HepG2 (cell line): ENCODE measurements around the gene GPATCH3. TPM values are rescaled to one million over a fixed set of nuclear protein-coding genes. Genes with fewer than 3 reads are reported as not detected.
A peak's percentile ranks its signal among the peaks of the same experiment; 100 is the strongest.

Experiments
- AKAP8 ChIP-seq: sonication (generic); formaldehyde crosslinking; IDR thresholded peaks from 2 replicates; pipeline ENCODE4 v1.5.1; 2020; ENCODE audit warnings: mild to moderate bottlenecking, missing genetic modification reagents
- ELF1 ChIP-seq: sonication (generic); formaldehyde crosslinking; IDR thresholded peaks from 2 replicates; pipeline ENCODE4 v1.4.0; 2020; ENCODE audit warnings: missing genetic modification reagents
- KLF11 ChIP-seq: IDR thresholded peaks from 2 replicates; pipeline ENCODE4 v1.6.1; 2016; ENCODE audit warnings: missing compliant biosample characterization
- PCBP2 ChIP-seq: fragments of 200-400 bp; formaldehyde crosslinking; optimal IDR thresholded peaks from 2 replicates; pipeline ENCODE3; 2018; ENCODE audit warnings: low read length, low read depth; ENCODE audit not compliant: poor library complexity, severe bottlenecking
- ZNF556 ChIP-seq: sonication (generic); formaldehyde crosslinking; IDR thresholded peaks from 2 replicates; pipeline ENCODE4 v1.4.0; 2020; ENCODE audit warnings: mild to moderate bottlenecking, missing genetic modification reagents, borderline replicate concordance
- ZNF619 ChIP-seq: sonication (generic); formaldehyde crosslinking; IDR thresholded peaks from 2 replicates; pipeline ENCODE4 v1.4.0; 2020; ENCODE audit warnings: mild to moderate bottlenecking, missing genetic modification reagents
- polyA plus RNA-seq, 8 experiments: library from polyadenylated mRNA; depleted of rRNA in 3 of 8; stranded (reverse) in 7 of 8; unstranded in 1 of 8; fragments of >200 nt; fragmentation: Illumina TruSeq in 4 of 8; extraction: Trizol in 4 of 8; gene quantifications; 2 replicates each; pipeline versions ENCODE4 v1.2.1 to v1.2.3, GENCODE V29; 2011 to 2016; ENCODE audit warnings: low read depth in 4 of 8, missing spikeins in 1 of 8, mixed read lengths in 1 of 8; ENCODE audit not compliant: insufficient read depth in 1 of 8
- total RNA-seq, 5 experiments: library from RNA; depleted of rRNA; stranded (reverse); fragments of >200 nt; fragmentation: Illumina TruSeq; extraction: Trizol; gene quantifications; 2 replicates each; pipeline ENCODE4 v1.2.3, GENCODE V29; 2016; ENCODE audit warnings: low read depth in 1 of 5
- TF ChIP-seq, protein P1 (sequence below): sonication (generic); formaldehyde crosslinking; IDR thresholded peaks from 2 replicates; pipeline ENCODE4 v1.5.1; 2020; ENCODE audit warnings: mild to moderate bottlenecking, missing genetic modification reagents, moderate library complexity
- TF ChIP-seq, protein P2 (sequence below): sonication (generic); formaldehyde crosslinking; IDR thresholded peaks from 2 replicates; pipeline ENCODE4 v1.8.1; 2023; ENCODE audit warnings: mild to moderate bottlenecking, missing genetic modification reagents
- TF ChIP-seq, protein P3 (sequence below): sonication (generic); IDR thresholded peaks from 2 replicates; pipeline ENCODE4 v1.6.1; 2016; ENCODE audit warnings: low read depth, borderline replicate concordance
- TF ChIP-seq, protein P4 (sequence below): sonication (generic); formaldehyde crosslinking; IDR thresholded peaks from 2 replicates; pipeline ENCODE4 v1.5.0; 2020; ENCODE audit warnings: mild to moderate bottlenecking, missing genetic modification reagents
- TF ChIP-seq, protein P5 (sequence below): sonication (generic); formaldehyde crosslinking; conservative IDR thresholded peaks from 2 replicates; pipeline ENCODE4 v1.4.0; 2020; ENCODE audit warnings: mild to moderate bottlenecking, missing genetic modification reagents, moderate library complexity

The GPATCH3 gene
- total and polyA plus RNA-seq, 2 of the 13 experiments (the other 11 are each of a cell fraction or from before 2014, with no cell fraction given), result 8.3 to 11.0 TPM

DNA sequence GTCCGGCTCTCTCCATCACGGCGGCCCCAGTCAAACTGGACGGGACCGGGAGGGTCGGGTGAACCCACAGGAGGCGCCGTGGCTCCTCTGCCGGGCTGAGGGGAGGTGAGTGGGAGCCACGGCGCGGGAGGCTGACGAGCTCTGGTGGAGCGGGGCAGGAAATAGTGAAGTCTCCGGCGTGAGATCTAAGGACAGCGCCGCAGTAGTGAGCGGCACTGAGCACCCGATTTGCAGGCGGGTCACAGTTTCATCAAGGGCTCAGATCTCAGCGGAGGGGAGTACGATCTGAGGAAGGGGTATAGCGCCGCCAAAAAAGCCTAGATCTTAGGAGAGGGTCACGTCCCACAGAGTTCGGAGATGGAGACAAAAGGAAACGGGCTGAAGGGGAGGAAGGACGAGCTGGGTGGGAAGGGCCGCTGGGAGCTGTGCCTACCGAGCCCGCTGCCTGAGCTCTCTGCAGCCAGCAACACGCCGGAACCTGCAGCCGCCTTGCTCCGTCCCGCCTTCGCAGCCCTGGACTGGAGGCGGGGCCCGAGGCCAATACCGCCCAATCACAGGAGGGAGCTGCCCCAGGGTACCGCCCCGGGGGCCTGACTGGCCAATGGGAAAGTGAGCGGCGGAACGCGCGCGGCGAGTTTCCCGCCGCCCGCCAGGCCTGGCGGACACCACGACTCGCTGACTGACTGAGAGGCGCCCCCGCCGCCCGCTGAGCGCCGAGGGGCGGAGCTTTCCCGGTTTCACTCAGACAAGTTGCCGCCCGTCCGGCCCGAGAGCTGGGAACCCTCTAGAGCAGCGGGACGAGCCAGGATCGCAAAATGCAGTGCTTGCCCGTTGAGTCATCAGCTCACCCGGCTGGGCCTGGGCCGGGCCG lies 35.4 kb downstream of the GPATCH3 start (continued):
- TF ChIP-seq, protein P1, sequence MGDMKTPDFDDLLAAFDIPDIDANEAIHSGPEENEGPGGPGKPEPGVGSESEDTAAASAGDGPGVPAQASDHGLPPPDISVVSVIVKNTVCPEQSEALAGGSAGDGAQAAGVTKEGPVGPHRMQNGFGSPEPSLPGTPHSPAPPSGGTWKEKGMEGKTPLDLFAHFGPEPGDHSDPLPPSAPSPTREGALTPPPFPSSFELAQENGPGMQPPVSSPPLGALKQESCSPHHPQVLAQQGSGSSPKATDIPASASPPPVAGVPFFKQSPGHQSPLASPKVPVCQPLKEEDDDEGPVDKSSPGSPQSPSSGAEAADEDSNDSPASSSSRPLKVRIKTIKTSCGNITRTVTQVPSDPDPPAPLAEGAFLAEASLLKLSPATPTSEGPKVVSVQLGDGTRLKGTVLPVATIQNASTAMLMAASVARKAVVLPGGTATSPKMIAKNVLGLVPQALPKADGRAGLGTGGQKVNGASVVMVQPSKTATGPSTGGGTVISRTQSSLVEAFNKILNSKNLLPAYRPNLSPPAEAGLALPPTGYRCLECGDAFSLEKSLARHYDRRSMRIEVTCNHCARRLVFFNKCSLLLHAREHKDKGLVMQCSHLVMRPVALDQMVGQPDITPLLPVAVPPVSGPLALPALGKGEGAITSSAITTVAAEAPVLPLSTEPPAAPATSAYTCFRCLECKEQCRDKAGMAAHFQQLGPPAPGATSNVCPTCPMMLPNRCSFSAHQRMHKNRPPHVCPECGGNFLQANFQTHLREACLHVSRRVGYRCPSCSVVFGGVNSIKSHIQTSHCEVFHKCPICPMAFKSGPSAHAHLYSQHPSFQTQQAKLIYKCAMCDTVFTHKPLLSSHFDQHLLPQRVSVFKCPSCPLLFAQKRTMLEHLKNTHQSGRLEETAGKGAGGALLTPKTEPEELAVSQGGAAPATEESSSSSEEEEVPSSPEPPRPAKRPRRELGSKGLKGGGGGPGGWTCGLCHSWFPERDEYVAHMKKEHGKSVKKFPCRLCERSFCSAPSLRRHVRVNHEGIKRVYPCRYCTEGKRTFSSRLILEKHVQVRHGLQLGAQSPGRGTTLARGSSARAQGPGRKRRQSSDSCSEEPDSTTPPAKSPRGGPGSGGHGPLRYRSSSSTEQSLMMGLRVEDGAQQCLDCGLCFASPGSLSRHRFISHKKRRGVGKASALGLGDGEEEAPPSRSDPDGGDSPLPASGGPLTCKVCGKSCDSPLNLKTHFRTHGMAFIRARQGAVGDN (CRISPR knock-in tag), result peak; percentile 93
- TF ChIP-seq ZNF619 (CRISPR knock-in tag), result 0 out of 2 replicates have a peak, but pooled peaks have one; percentile 50
- TF ChIP-seq, protein P2, sequence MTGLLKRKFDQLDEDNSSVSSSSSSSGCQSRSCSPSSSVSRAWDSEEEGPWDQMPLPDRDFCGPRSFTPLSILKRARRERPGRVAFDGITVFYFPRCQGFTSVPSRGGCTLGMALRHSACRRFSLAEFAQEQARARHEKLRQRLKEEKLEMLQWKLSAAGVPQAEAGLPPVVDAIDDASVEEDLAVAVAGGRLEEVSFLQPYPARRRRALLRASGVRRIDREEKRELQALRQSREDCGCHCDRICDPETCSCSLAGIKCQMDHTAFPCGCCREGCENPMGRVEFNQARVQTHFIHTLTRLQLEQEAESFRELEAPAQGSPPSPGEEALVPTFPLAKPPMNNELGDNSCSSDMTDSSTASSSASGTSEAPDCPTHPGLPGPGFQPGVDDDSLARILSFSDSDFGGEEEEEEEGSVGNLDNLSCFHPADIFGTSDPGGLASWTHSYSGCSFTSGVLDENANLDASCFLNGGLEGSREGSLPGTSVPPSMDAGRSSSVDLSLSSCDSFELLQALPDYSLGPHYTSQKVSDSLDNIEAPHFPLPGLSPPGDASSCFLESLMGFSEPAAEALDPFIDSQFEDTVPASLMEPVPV (CRISPR knock-in tag), result peak; percentile 80
- TF ChIP-seq ELF1, result peak; percentile 67
- no peak for TF ChIP-seq PCBP2
- TF ChIP-seq, protein P3, sequence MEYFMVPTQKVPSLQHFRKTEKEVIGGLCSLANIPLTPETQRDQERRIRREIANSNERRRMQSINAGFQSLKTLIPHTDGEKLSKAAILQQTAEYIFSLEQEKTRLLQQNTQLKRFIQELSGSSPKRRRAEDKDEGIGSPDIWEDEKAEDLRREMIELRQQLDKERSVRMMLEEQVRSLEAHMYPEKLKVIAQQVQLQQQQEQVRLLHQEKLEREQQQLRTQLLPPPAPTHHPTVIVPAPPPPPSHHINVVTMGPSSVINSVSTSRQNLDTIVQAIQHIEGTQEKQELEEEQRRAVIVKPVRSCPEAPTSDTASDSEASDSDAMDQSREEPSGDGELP, result peak; percentile 52; the same call in 1 of the 2 replicates
- TF ChIP-seq, protein P4, sequence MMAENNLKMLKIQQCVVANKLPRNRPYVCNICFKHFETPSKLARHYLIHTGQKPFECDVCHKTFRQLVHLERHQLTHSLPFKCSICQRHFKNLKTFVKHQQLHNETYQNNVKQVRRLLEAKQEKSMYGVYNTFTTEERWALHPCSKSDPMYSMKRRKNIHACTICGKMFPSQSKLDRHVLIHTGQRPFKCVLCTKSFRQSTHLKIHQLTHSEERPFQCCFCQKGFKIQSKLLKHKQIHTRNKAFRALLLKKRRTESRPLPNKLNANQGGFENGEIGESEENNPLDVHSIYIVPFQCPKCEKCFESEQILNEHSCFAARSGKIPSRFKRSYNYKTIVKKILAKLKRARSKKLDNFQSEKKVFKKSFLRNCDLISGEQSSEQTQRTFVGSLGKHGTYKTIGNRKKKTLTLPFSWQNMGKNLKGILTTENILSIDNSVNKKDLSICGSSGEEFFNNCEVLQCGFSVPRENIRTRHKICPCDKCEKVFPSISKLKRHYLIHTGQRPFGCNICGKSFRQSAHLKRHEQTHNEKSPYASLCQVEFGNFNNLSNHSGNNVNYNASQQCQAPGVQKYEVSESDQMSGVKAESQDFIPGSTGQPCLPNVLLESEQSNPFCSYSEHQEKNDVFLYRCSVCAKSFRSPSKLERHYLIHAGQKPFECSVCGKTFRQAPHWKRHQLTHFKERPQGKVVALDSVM (CRISPR knock-in tag), result peak; percentile 35; the same call in 1 of the 2 replicates
- TF ChIP-seq AKAP8 (CRISPR knock-in tag), result 0 out of 2 replicates have a peak, but pooled peaks have one; percentile 57
- TF ChIP-seq, protein P5, sequence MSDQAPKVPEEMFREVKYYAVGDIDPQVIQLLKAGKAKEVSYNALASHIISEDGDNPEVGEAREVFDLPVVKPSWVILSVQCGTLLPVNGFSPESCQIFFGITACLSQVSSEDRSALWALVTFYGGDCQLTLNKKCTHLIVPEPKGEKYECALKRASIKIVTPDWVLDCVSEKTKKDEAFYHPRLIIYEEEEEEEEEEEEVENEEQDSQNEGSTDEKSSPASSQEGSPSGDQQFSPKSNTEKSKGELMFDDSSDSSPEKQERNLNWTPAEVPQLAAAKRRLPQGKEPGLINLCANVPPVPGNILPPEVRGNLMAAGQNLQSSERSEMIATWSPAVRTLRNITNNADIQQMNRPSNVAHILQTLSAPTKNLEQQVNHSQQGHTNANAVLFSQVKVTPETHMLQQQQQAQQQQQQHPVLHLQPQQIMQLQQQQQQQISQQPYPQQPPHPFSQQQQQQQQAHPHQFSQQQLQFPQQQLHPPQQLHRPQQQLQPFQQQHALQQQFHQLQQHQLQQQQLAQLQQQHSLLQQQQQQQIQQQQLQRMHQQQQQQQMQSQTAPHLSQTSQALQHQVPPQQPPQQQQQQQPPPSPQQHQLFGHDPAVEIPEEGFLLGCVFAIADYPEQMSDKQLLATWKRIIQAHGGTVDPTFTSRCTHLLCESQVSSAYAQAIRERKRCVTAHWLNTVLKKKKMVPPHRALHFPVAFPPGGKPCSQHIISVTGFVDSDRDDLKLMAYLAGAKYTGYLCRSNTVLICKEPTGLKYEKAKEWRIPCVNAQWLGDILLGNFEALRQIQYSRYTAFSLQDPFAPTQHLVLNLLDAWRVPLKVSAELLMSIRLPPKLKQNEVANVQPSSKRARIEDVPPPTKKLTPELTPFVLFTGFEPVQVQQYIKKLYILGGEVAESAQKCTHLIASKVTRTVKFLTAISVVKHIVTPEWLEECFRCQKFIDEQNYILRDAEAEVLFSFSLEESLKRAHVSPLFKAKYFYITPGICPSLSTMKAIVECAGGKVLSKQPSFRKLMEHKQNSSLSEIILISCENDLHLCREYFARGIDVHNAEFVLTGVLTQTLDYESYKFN (CRISPR knock-in tag), result peak; percentile 58
- TF ChIP-seq KLF11 (CRISPR knock-in tag), result no peak
- 0 out of 2 replicates have a peak, but pooled peaks have one; percentile 49 for TF ChIP-seq ZNF556 (CRISPR knock-in tag)
